Lower lobe of right lung (tissue), 2 donors: ENCODE measurements around the gene DYNC1H1. TPM values are rescaled to one million over a fixed set of nuclear protein-coding genes. Genes with fewer than 3 reads are reported as not detected.

Experiments used
- ATAC-seq, 2 donors: fragments of 200-7000 bp; cut with Tn5 transposase; one replicate each; pipeline ENCODE4 v1.9.1; 2020 to 2022; ENCODE audit warnings: mild to moderate bottlenecking in 2 of 2, moderate library complexity in 2 of 2
- DNase-seq: peaks from one replicate; pipeline ENCODE4 v3.0.0-alpha.2; 2020
- H3K27ac ChIP-seq: fragments of 200-600 bp; one replicate; pipeline ENCODE4 v1.8.0; 2022
- H3K27me3 ChIP-seq: fragments of 200-600 bp; one replicate; pipeline ENCODE4 v1.8.0; 2022; ENCODE audit warnings: low read depth
- H3K36me3 ChIP-seq: fragments of 200-600 bp; one replicate; pipeline ENCODE4 v1.8.0; 2022; ENCODE audit warnings: mild to moderate bottlenecking
- H3K4me1 ChIP-seq: fragments of 200-600 bp; one replicate; pipeline ENCODE4 v1.8.0; 2022
- H3K4me3 ChIP-seq: fragments of 200-600 bp; one replicate; pipeline ENCODE4 v1.8.0; 2022; ENCODE audit warnings: mild to moderate bottlenecking
- H3K9me3 ChIP-seq: fragments of 200-600 bp; one replicate; pipeline ENCODE4 v1.8.0; 2022
- CTCF ChIP-seq: fragments of 200-600 bp; IDR thresholded peaks from one replicate; pipeline ENCODE4 v1.8.0; 2022; ENCODE audit warnings: antibody characterized with exemption, mild to moderate bottlenecking
- intact Hi-C: fragments of 100-400 bp; cut with DNase I; formaldehyde crosslinking; loops from one replicate; pipeline ENCODE4 v1.11.0; 2022
- total RNA-seq: library from RNA; stranded (reverse); fragmentation: NEBNext Ultra II Directional; extraction: Animal tissue kit (Norgen Biotek cat#: 25700); gene quantifications from one replicate; pipeline ENCODE4 v1.2.1, GENCODE V29; 2021
- donor health status: DM: no; HTN: yes; CAD: no; lungs with severe emphysema.

Gene DYNC1H1
- total RNA-seq, 1 donor from 2014 or later = 437 TPM

GRCh38 chr14:102085948-102086708, 121.8 kb downstream of the DYNC1H1 start:
- no peak for TF ChIP-seq CTCF
- peaks cover 59% of the 10 kb centered on the region for H3K4me1 ChIP-seq
- ATAC-seq (peak; percentile 18 to 46), DNase-seq (peak; percentile 73)
- no peaks in the 10 kb centered on the region for H3K27me3 ChIP-seq
- H3K4me3 ChIP-seq = peak overlapping the region; percentile 77
- peak overlapping the region; percentile 98 for H3K27ac ChIP-seq
- intact Hi-C loops = no loop called here
- no peaks in the 10 kb centered on the region for H3K9me3 ChIP-seq
- H3K36me3 ChIP-seq = peaks cover 50% of the 10 kb centered on the region

GRCh38 chr14:102086709-102086971, 122.3 kb downstream of the DYNC1H1 start:
- Histone ChIP-seq H3K4me3 (peak overlapping the region; percentile 77), H3K27ac (peak overlapping the region; percentile 98), H3K36me3 (peaks cover 45% of the 10 kb centered on the region), H3K9me3 (no peaks in the 10 kb centered on the region), H3K4me1 (peaks cover 57% of the 10 kb centered on the region), H3K27me3 (no peaks in the 10 kb centered on the region)
- no peak for TF ChIP-seq CTCF
- DNase-seq (no peak), ATAC-seq (peak in 1 of 2 donors; percentile 38)
- intact Hi-C loops = no loop called here

GRCh38 chr14:102086972-102087761, 122.8 kb downstream of the DYNC1H1 start, which contains the start of gene HSP90AA1:
Gene HSP90AA1 (minus strand): TSS chr14:102087044. CDS start chr14:102086378, 666 bp downstream.
- Histone ChIP-seq H3K9me3 (no peaks in the 10 kb centered on the region), H3K4me1 (peaks cover 52% of the 10 kb centered on the region), H3K36me3 (peaks cover 39% of the 10 kb centered on the region), H3K27me3 (no peaks in the 10 kb centered on the region), H3K27ac (peak within 1 kb of the TSS; percentile 98), H3K4me3 (peak within 1 kb of the TSS; percentile 77)
- peak; percentile 23 for TF ChIP-seq CTCF
- peak; percentile 97 for DNase-seq
- peak; percentile 92 to 97 for ATAC-seq
- intact Hi-C loops = no loop called here

GRCh38 chr14:102087762-102088011, 123.3 kb downstream of the DYNC1H1 start:
- H3K4me1 ChIP-seq = peaks cover 47% of the 10 kb centered on the region
- peak overlapping the region; percentile 98 for H3K27ac ChIP-seq
- peak overlapping the region; percentile 77 for H3K4me3 ChIP-seq
- no peak for DNase-seq
- no peak for TF ChIP-seq CTCF
- peaks cover 34% of the 10 kb centered on the region for H3K36me3 ChIP-seq
- intact Hi-C loops = no loop called here
- H3K27me3 ChIP-seq = no peaks in the 10 kb centered on the region
- no peak for ATAC-seq
- H3K9me3 ChIP-seq = no peaks in the 10 kb centered on the region

GRCh38 chr14:102088012-102088792, 123.8 kb downstream of the DYNC1H1 start:
- Histone ChIP-seq H3K9me3 (no peaks in the 10 kb centered on the region), H3K4me3 (peak overlapping the region; percentile 77), H3K27ac (peak overlapping the region; percentile 98), H3K4me1 (peaks cover 42% of the 10 kb centered on the region), H3K36me3 (peaks cover 29% of the 10 kb centered on the region), H3K27me3 (no peaks in the 10 kb centered on the region)
- ATAC-seq (peak; percentile 26 to 36), DNase-seq (peak; percentile 83)
- no peak for TF ChIP-seq CTCF
- intact Hi-C loops = no loop called here
